ENCODE results near the gene RS1. TPM values are rescaled to one million over a fixed set of nuclear protein-coding genes. Genes with fewer than 3 reads are reported as not detected.

The RS1 gene
- total RNA-seq, 1 experiment from 2014 or later: 0.09 TPM

DNA sequence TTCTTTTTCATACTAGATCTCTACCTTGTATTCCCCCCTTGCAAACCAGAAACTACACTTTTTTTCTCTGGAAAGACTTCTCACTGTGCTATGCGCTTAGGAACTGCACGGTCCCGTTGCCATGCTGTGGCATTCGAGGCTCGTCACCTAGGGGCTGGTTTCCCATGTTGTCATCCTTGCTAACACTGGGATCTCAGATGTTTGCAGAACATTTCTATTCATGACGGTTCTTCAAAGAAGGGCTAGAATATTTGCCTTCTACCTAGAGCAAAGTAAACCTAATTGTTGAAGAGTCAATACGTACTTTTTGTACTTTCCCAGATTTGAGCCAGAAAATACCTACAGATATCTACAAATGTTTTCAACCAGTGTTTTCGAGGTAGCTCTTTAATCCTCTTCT is 41.0 kb downstream of the RS1 start:
- TF ChIP-seq, protein P1, sequence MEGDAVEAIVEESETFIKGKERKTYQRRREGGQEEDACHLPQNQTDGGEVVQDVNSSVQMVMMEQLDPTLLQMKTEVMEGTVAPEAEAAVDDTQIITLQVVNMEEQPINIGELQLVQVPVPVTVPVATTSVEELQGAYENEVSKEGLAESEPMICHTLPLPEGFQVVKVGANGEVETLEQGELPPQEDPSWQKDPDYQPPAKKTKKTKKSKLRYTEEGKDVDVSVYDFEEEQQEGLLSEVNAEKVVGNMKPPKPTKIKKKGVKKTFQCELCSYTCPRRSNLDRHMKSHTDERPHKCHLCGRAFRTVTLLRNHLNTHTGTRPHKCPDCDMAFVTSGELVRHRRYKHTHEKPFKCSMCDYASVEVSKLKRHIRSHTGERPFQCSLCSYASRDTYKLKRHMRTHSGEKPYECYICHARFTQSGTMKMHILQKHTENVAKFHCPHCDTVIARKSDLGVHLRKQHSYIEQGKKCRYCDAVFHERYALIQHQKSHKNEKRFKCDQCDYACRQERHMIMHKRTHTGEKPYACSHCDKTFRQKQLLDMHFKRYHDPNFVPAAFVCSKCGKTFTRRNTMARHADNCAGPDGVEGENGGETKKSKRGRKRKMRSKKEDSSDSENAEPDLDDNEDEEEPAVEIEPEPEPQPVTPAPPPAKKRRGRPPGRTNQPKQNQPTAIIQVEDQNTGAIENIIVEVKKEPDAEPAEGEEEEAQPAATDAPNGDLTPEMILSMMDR (IDR thresholded peaks at IDR 0.05; ENCODE audit: insufficient read depth in 1 of 2, low read depth in 1 of 2, low read length in 1 of 2, severe bottlenecking in 1 of 2, unreplicated experiment in 1 of 2): no peak
- Mint-ChIP-seq H3K9me3 (ENCODE audit: unreplicated experiment) (no peaks in the 10 kb centered on the region), H3K4me1 (ENCODE audit: low read depth, unreplicated experiment) (peaks cover 19% of the 10 kb centered on the region), H3K4me3 (ENCODE audit: unreplicated experiment) (peak overlapping the region; percentile 4), H3K27ac (ENCODE audit: unreplicated experiment) (peak overlapping the region; percentile 86), H3K27me3 (ENCODE audit: insufficient read depth, unreplicated experiment) (no peaks in the 10 kb centered on the region), H3K36me3 (ENCODE audit: insufficient read depth, unreplicated experiment) (peaks cover 76% of the 10 kb centered on the region)
- no TSS peak for BruUV-seq (replicated peaks)
- DNase-seq: peak; percentile 49 to 56
- H3K36me3 ChIP-seq (ENCODE audit: control insufficient read depth, insufficient read depth, low read length): peaks cover 2% of the 10 kb centered on the region
- ChIA-PET POLR2A (interaction anchor here (0.9 kb wide), 1 partner anchor 252 kb away, joined by 3 read pairs; no protein-coding TSS in a partner anchor), CTCF (interaction anchor here (0.7 kb wide), 1 partner anchor 206 kb away, joined by 3 read pairs; the partner anchor contains the start of gene CDKL5)
- intact Hi-C loops (cut with micrococcal nuclease; ENCODE audit: unreplicated experiment): loop anchor here (1.0 to 5.0 kb wide), 2 partner anchors 11 to 216 kb away; no protein-coding TSS in a partner anchor
- H3K9me3 ChIP-seq: no peaks in the 10 kb centered on the region
- H3K4me3 ChIP-seq (ENCODE audit: low read depth, low read length): no peak overlapping the region
- H3K27me3 ChIP-seq (replicated peaks; ENCODE audit: control insufficient read depth, insufficient read depth, low read length): no peaks in the 10 kb centered on the region
- H3K4me1 ChIP-seq: peaks cover 34% of the 10 kb centered on the region

DNA sequence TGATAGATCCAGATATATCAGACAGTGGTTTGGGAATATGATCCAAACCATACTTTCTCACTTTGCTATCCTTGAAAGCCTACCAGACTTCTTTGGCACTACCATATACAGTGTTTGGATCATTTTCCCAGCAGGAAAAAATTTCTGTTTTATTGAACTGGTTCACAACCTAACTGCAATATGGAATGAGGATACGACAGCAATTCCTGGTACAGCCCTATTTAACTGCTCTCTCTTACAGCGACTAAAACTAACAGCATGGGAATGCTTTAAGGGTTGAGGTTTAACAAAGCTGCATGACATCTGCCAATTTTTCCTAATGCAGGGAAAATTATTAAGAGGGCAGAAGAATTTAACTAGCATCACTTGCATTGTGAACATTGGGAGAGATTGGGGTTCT is 47.3 kb downstream of the RS1 start:
- DNase-seq: no peak

DNA sequence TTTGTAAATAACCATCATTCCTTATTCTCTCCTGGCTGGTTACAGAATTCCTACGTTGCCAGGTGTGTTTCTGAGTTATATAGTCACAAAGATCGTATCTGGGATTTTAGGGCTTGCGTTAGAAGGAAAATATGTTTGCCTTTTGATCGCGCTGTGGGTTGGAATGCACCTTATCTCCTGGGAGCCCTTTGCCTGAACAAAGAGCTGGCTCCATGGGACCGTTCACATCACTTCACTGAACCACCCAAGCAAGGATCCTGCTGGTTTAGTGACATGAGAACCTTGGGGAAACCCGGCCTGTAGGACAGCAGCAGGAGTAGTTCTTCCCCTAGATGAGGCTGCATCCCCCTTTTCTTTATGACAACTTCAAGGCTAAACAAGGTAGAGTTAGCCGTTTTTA is 51.6 kb downstream of the RS1 start:
- no peaks in the 10 kb centered on the region for H3K9me3 Mint-ChIP-seq (ENCODE audit: unreplicated experiment)
- no TSS peak for BruUV-seq (replicated peaks)
- H3K27ac Mint-ChIP-seq (ENCODE audit: unreplicated experiment): peak overlapping the region; percentile 77
- Histone ChIP-seq H3K27me3 (replicated peaks; ENCODE audit: control insufficient read depth, insufficient read depth, low read length) (no peaks in the 10 kb centered on the region), H3K9me3 (no peaks in the 10 kb centered on the region), H3K4me1 (peaks cover 73% of the 10 kb centered on the region), H3K4me3 (ENCODE audit: low read depth, low read length) (no peak overlapping the region), H3K36me3 (ENCODE audit: control insufficient read depth, insufficient read depth, low read length) (no peaks in the 10 kb centered on the region)
- H3K36me3 Mint-ChIP-seq (ENCODE audit: insufficient read depth, unreplicated experiment): peaks cover 36% of the 10 kb centered on the region
- ChIA-PET POLR2A (no interaction called here), CTCF (interaction anchor here (0.6 kb wide), 1 partner anchor 266 kb away, joined by 3 read pairs; no protein-coding TSS in a partner anchor)
- no peaks in the 10 kb centered on the region for H3K27me3 Mint-ChIP-seq (ENCODE audit: insufficient read depth, unreplicated experiment)
- intact Hi-C loops (cut with micrococcal nuclease; ENCODE audit: unreplicated experiment): loop anchor here (1.0 to 5.0 kb wide), 5 partner anchors 11 to 193 kb away; partner anchors contain the start of gene CDKL5
- TF ChIP-seq, protein P1 (IDR thresholded peaks at IDR 0.05; ENCODE audit: insufficient read depth in 1 of 2, low read depth in 1 of 2, low read length in 1 of 2, severe bottlenecking in 1 of 2, unreplicated experiment in 1 of 2): no peak
- peak overlapping the region; percentile 45 for H3K4me3 Mint-ChIP-seq (ENCODE audit: unreplicated experiment)
- peak; percentile 81 to 88 for DNase-seq
- H3K4me1 Mint-ChIP-seq (ENCODE audit: low read depth, unreplicated experiment): peaks cover 33% of the 10 kb centered on the region

More for the DNA sequence above, 47.3 kb downstream of the RS1 start:
- intact Hi-C loops (cut with micrococcal nuclease; ENCODE audit: unreplicated experiment): loop anchor here (5.0 kb wide), 1 partner anchor 197 kb away; the partner anchor contains the start of gene CDKL5
- H3K27me3 ChIP-seq (replicated peaks; ENCODE audit: control insufficient read depth, insufficient read depth, low read length): no peaks in the 10 kb centered on the region
- no peaks in the 10 kb centered on the region for H3K9me3 ChIP-seq
- TF ChIP-seq, protein P1 (IDR thresholded peaks at IDR 0.05; ENCODE audit: insufficient read depth in 1 of 2, low read depth in 1 of 2, low read length in 1 of 2, severe bottlenecking in 1 of 2, unreplicated experiment in 1 of 2): no peak
- CTCF ChIA-PET: no interaction called here
- H3K27ac Mint-ChIP-seq (ENCODE audit: unreplicated experiment): no peak overlapping the region
- POLR2A ChIA-PET: no interaction called here
- peaks cover 15% of the 10 kb centered on the region for H3K4me1 Mint-ChIP-seq (ENCODE audit: low read depth, unreplicated experiment)
- no peak overlapping the region for H3K4me3 Mint-ChIP-seq (ENCODE audit: unreplicated experiment)
- H3K27me3 Mint-ChIP-seq (ENCODE audit: insufficient read depth, unreplicated experiment): no peaks in the 10 kb centered on the region
- no TSS peak for BruUV-seq (replicated peaks)
- peaks cover 53% of the 10 kb centered on the region for H3K4me1 ChIP-seq
- H3K9me3 Mint-ChIP-seq (ENCODE audit: unreplicated experiment): no peaks in the 10 kb centered on the region
- H3K36me3 Mint-ChIP-seq (ENCODE audit: insufficient read depth, unreplicated experiment): peaks cover 57% of the 10 kb centered on the region
- H3K36me3 ChIP-seq (ENCODE audit: control insufficient read depth, insufficient read depth, low read length): peaks cover 2% of the 10 kb centered on the region
- H3K4me3 ChIP-seq (ENCODE audit: low read depth, low read length): no peak overlapping the region

Data from Caco-2 (cell line).